ENCODE results near the gene AIRE.
A peak's percentile ranks its signal among the peaks of the same experiment; 100 is the strongest.
"Not testable (repeated sequence)": the region's sequence is repeated elsewhere in the genome, so short reads cannot be mapped to it uniquely, and the experiment has no call there.

Gene AIRE

DNA sequence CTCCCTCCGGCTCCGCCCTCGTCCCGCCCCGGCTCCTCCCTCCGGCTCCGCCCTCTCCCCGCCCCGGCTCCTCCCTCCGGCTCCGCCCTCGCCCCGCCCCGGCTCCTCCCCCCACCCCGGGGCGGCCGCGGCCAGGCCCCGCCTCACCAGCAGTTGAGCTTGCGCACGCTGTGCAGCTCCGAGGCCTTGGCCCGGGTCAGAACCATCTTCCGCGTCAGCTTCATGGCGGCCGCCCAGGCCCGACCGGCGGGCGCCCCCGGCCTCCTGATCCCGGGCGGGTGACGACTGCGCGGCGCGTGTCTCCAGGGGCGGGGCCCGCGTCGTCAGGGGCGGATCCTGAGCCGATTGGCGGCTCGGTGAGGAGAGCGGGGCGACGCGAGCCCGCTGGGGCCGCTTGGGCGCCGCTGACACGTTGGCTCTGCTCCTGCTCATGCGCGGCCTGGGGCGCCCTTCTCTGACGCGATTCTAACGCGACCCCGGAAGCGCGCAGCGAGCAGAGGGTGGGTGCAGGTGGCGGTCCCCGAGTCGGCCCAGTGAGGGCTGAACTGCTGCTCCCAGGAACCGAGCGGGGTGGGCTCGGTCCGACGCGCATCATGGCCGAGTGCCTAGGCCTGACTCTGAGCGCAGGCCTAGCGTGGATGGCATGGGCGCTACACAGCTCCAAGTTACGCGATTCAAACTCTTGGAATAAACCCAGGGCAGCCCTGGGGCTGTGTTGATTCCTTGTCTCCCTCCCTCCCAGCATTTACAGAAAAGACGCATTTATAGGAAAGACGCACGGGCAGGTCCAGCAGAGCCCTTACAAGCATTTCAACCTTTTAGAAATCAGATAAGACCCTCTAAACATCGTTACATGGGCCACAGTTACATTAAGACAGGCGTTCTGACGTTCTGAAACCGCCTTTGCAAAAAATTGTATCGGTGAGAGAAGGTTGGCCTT, 53.6 kb downstream of the AIRE start, which contains the start of gene CFAP410:
TSS of gene CFAP410 (minus strand) at position 420 of the 940 bp plus-strand sequence. CDS start at position 224, 196 bp downstream.
- DNase-seq: peak; percentile 95

DNA sequence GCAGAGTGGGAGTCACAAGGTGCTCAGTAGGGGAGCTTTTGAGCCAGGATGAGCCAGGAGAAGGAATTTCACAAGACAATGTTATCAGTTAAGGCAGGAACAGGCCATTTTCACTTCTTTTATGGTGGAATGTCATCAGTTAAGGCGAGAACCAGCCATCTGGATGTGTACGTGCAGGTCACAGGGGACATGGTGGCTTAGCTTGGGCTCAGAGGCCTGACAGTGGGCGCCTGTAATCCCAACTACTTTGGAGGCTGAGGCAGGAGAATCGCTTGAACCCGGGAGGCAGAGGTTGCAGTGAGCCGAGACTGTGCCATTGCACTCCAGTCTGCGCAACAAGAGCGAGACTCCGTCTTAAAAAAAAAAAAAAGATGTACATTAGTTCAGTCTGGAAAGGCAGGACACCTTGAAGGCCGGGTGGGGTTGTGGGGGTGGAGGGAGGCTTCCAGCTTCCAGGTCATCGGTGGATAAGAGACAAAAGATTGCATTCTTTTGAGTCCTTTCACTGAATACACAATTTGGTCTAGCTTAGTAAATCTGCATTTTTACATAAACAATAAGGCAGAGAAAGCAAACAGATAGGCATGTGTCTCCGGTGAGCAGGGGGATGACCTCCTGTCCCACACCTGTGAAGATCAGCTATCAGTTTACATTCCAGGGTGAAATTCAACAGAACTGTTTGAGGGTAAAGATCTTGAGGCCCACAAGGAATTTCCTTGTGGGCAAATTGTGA, 56.2 kb downstream of the AIRE start:
- not testable (repeated sequence) for DNase-seq

DNA sequence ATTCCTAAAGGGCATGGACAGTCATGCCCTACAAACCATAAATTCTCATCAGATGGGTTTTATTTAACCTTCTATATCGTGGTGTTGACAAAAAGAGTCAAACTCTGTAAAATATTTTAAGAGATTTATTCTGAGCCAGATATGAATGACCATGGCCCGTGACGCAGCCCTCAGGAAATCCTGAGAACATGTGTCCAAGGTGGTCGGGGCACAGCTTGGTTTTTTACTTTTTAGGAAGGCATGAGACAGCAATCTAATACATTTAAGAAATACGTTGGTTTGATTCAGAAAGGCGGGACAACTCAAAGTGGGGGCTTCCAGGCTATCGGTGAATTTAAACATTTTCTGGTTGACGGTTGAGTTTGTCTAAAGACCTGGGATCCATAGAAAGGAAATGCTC, 57.3 kb downstream of the AIRE start:
- DNase-seq: not testable (repeated sequence)

DNA sequence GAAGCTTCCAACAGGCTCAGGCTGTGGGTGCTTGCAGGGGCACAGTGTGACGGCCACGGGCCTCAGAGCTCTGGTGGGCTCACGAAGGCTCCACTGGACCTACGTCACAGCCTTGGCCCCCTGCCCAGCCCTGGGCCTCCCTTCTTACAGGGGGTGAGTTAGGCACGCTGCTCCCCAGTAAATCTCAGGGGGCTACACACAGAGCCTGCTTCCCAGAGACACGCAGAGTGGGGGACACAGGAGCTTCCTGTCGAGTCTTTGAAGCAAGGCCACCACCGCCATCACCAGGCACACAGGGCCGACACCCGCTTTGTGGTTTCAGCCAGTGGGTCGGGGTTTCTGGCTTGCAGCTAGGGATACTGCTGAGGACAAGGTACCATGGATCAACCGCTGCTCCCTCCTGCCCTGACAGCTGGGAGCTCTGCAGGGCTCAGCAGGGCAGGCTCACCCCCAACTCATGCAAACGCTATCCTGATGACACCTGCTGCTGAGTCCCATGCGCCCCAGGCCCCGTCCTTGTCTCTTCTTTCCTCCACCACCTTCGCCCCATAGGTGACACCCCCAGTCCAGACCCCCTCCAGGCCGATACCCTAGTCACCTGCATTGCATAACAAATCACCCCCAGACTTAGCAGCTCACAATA, 59.0 kb downstream of the AIRE start:
- DNase-seq: no peak

DNA sequence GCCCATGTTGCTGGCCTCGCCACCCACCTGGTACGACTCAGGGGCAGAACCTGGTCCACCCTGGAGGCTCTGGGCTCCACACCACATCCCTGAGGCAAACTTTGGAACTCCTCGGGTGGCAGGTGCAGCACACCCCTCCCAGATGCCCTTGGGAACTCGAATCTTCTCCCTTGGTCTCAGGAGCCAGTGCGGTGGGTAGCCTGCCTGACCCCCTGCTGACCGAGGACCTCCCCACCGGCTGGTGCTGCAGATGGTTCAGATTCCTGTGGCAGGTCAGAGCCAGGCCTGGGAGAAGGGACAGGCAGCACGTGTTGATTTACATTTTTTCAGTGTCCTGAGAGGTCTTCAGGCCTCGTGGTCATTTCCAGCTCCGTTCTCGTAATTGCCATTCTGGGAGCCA, 59.8 kb downstream of the AIRE start:
- DNase-seq: no peak

GRCh38 chr21:44347911-44348451, 62.3 kb downstream of the AIRE start:
- no peak for DNase-seq
